Measurements from ENCODE around the gene NID1. TPM values are rescaled to one million over a fixed set of nuclear protein-coding genes. Genes with fewer than 3 reads are reported as not detected.
"Not testable (repeated sequence)": the region's sequence is repeated elsewhere in the genome, so short reads cannot be mapped to it uniquely, and the experiment has no call there.

Gene NID1
- total RNA-seq, 1 experiment from 2014 or later: 0.32 TPM

GRCh38 chr1:235968831-235969230 is 96.1 kb downstream of the NID1 start:
- Histone ChIP-seq H3K4me2 (ENCODE audit: low read length) (no peak overlapping the region), H3K27me3 (ENCODE audit: insufficient read depth, low read length) (no peaks in the 10 kb centered on the region)
- CTCF ChIA-PET: no interaction called here

GRCh38 chr1:235966134-235966533 is 98.8 kb downstream of the NID1 start:
- H3K9ac ChIP-seq (ENCODE audit: low read length); RAD21 ChIA-PET (ENCODE audit: low non-redundant PET in 1 of 2, low total read pairs in 2 of 2, uncharacterized antibody in 2 of 2, unreplicated experiment in 2 of 2); H3K4me2 ChIP-seq (ENCODE audit: low read length); H2AFZ ChIP-seq (ENCODE audit: low read depth, low read length, poor library complexity, severe bottlenecking); H3K9me3 ChIP-seq (ENCODE audit: control insufficient read depth in 1 of 2, insufficient read depth in 1 of 2, low read depth in 1 of 2, low read length in 2 of 2); H3K4me3 ChIP-seq (replicated peaks in 1 of 2; ENCODE audit: low read depth in 1 of 2, low read length in 2 of 2); POLR2A ChIA-PET; H3K9me2 ChIP-seq (ENCODE audit: insufficient read depth); intact Hi-C loops (cut with micrococcal nuclease); H3K4me1 ChIP-seq (ENCODE audit: control insufficient read depth in 1 of 2, insufficient read depth in 2 of 2, low read length in 2 of 2); H3K27me3 ChIP-seq (ENCODE audit: insufficient read depth, low read length); H3K79me2 ChIP-seq (ENCODE audit: insufficient read depth, low read length); BruUV-seq (replicated peaks); ATAC-seq; H3K27ac ChIP-seq (ENCODE audit: low read depth, low read length); H4K20me1 ChIP-seq (ENCODE audit: insufficient read depth); DNase-seq (ENCODE audit: low read depth, low spot score); H3K36me3 ChIP-seq (ENCODE audit: control insufficient read depth in 1 of 2, insufficient read depth in 2 of 2, low read length in 2 of 2); CTCF ChIA-PET: not testable (repeated sequence)

More at GRCh38 chr1:235968831-235969230, 96.1 kb downstream of the NID1 start:
- Histone ChIP-seq H3K4me3 (replicated peaks in 1 of 2; ENCODE audit: low read depth in 1 of 2, low read length in 2 of 2) (no peak overlapping the region), H3K79me2 (ENCODE audit: insufficient read depth, low read length) (no peaks in the 10 kb centered on the region), H3K9me3 (ENCODE audit: control insufficient read depth in 1 of 2, insufficient read depth in 1 of 2, low read depth in 1 of 2, low read length in 2 of 2) (no peaks in the 10 kb centered on the region), H3K9me2 (ENCODE audit: insufficient read depth) (no peaks in the 10 kb centered on the region), H3K4me1 (ENCODE audit: control insufficient read depth in 1 of 2, insufficient read depth in 2 of 2, low read length in 2 of 2) (peaks cover 4 to 11% of the 10 kb centered on the region in 2 experiments), H2AFZ (ENCODE audit: low read depth, low read length, poor library complexity, severe bottlenecking) (no peak overlapping the region), H3K9ac (ENCODE audit: low read length) (no peak overlapping the region), H4K20me1 (ENCODE audit: insufficient read depth) (no peaks in the 10 kb centered on the region), H3K27ac (ENCODE audit: low read depth, low read length) (no peak overlapping the region), H3K36me3 (ENCODE audit: control insufficient read depth in 1 of 2, insufficient read depth in 2 of 2, low read length in 2 of 2) (no peaks in the 10 kb centered on the region)
- ChIA-PET RAD21 (ENCODE audit: low non-redundant PET in 1 of 2, low total read pairs in 2 of 2, uncharacterized antibody in 2 of 2, unreplicated experiment in 2 of 2) (no interaction called here), POLR2A (no interaction called here)
- intact Hi-C loops (cut with micrococcal nuclease): no loop called here
- ATAC-seq (no peak), DNase-seq (ENCODE audit: low read depth, low spot score) (no peak)
- no TSS peak for BruUV-seq (replicated peaks)
- TF ChIP-seq YY1 (IDR thresholded peaks at IDR 0.05; ENCODE audit: extremely low read depth, insufficient replicate concordance, low read depth, low read length) (no peak), EZH2 (IDR thresholded peaks at IDR 0.05) (no peak), JUND (IDR thresholded peaks at IDR 0.05) (no peak), ZFX (IDR thresholded peaks at IDR 0.05) (no peak), CEBPB (IDR thresholded peaks at IDR 0.05; ENCODE audit: low read depth) (no peak), EGR1 (IDR thresholded peaks at IDR 0.05; ENCODE audit: low read depth) (no peak), MAX (IDR thresholded peaks at IDR 0.05) (no peak), TCF7L2 (IDR thresholded peaks at IDR 0.05; ENCODE audit: borderline replicate concordance, extremely low read depth, insufficient read depth, insufficient read length) (no peak), SP1 (IDR thresholded peaks at IDR 0.05; ENCODE audit: low read depth) (no peak), POLR2AphosphoS5 (IDR thresholded peaks at IDR 0.05; ENCODE audit: low read depth, low read length) (no peak), SIN3A (IDR thresholded peaks at IDR 0.05; ENCODE audit: low read depth) (no peak), CBX3 (IDR thresholded peaks at IDR 0.05; ENCODE audit: low read depth) (no peak)

All from HCT116 (cell line).